ENCODE data around the gene MYDGF.

DNA sequence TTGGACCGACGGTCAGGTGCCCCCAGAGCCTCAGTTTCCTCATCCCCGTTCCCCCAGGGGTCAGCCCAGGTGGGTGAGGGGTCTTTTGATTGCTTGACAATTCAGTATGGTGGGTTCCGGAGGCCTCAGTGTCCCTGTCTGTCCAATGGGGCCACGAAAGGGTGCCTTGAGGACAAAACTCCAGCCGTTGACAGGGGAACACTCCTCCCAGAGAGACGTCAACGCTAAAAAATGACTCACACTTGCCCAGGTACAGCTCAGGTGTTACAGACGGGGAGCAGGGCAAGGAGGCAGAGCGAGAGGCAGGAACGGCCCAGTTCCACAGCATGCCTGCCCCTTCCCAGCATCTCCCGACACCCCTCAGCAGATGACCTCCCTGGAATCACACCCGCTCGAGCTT is 29.0 kb downstream of the MYDGF start:
- TF ChIP-seq, protein P1, sequence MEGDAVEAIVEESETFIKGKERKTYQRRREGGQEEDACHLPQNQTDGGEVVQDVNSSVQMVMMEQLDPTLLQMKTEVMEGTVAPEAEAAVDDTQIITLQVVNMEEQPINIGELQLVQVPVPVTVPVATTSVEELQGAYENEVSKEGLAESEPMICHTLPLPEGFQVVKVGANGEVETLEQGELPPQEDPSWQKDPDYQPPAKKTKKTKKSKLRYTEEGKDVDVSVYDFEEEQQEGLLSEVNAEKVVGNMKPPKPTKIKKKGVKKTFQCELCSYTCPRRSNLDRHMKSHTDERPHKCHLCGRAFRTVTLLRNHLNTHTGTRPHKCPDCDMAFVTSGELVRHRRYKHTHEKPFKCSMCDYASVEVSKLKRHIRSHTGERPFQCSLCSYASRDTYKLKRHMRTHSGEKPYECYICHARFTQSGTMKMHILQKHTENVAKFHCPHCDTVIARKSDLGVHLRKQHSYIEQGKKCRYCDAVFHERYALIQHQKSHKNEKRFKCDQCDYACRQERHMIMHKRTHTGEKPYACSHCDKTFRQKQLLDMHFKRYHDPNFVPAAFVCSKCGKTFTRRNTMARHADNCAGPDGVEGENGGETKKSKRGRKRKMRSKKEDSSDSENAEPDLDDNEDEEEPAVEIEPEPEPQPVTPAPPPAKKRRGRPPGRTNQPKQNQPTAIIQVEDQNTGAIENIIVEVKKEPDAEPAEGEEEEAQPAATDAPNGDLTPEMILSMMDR (IDR thresholded peaks at IDR 0.05), result no peak
- TF ChIP-seq ZFX (IDR thresholded peaks at IDR 0.05; ENCODE audit: borderline replicate concordance), result no peak

Measured in 22Rv1 (cell line).